Smooth muscle cell (in vitro differentiated cells): ENCODE results near the gene MACROD1. TPM values are rescaled to one million over a fixed set of nuclear protein-coding genes. Genes with fewer than 3 reads are reported as not detected.

Experiments
- DNase-seq: peaks from one replicate; lab custom pipeline; 2025; ENCODE audit not compliant: unreplicated experiment; lab: John Stamatoyannopoulos, UW
- H2AFZ ChIP-seq: fragments of 200-600 bp; sonication (generic); 2 replicates; pipeline ENCODE4 v1.6.0; 2016; ENCODE audit warnings: antibody characterized with exemption, low read depth, mild to moderate bottlenecking
- H3F3A ChIP-seq: fragments of 200-600 bp; sonication (generic); 2 replicates; pipeline ENCODE4 v1.6.0; 2017; ENCODE audit warnings: antibody characterized with exemption, low read depth
- H3K27ac ChIP-seq: fragments of 200-600 bp; sonication (generic); 2 replicates; pipeline ENCODE4 v1.5.1; 2016; ENCODE audit warnings: low read depth, mild to moderate bottlenecking
- H3K27me3 ChIP-seq: fragments of 200-600 bp; sonication (generic); 2 replicates; pipeline ENCODE4 v1.6.1; 2016; ENCODE audit warnings: low read depth, mild to moderate bottlenecking
- H3K36me3 ChIP-seq: fragments of 200-600 bp; sonication (generic); 2 replicates; pipeline ENCODE4 v1.5.1; 2016; ENCODE audit warnings: low read depth
- H3K4me1 ChIP-seq: fragments of 200-600 bp; sonication (generic); 2 replicates; pipeline ENCODE4 v1.5.1; 2016; ENCODE audit warnings: low read depth
- H3K4me2 ChIP-seq: fragments of 200-600 bp; sonication (generic); 2 replicates; pipeline ENCODE4 v1.6.0; 2016; ENCODE audit warnings: mild to moderate bottlenecking
- H3K4me3 ChIP-seq: fragments of 200-600 bp; sonication (generic); 2 replicates; pipeline ENCODE4 v1.5.1; 2016; ENCODE audit warnings: mild to moderate bottlenecking
- H3K79me2 ChIP-seq: fragments of 200-600 bp; sonication (generic); 2 replicates; pipeline ENCODE4 v1.6.0; 2016; ENCODE audit warnings: low read depth, mild to moderate bottlenecking
- H3K9ac ChIP-seq: fragments of 200-600 bp; sonication (generic); 2 replicates; pipeline ENCODE4 v1.6.0; 2016; ENCODE audit warnings: low read depth
- H3K9me3 ChIP-seq: fragments of 200-600 bp; sonication (generic); replicated peaks from 2 replicates; pipeline ENCODE4 v1.5.1; 2016; ENCODE audit warnings: low read depth
- H4K20me1 ChIP-seq: fragments of 200-600 bp; sonication (generic); 2 replicates; pipeline ENCODE4 v1.6.0; 2016; ENCODE audit warnings: low read depth
- WGBS: methylation state at CpG from one replicate; pipeline ENCODE4 v1.1.7; 2016; ENCODE audit warnings: low lambda C conversion rate; 5-methylcytosine and 5-hydroxymethylcytosine counted together
- polyA plus RNA-seq: library from polyadenylated mRNA; unstranded; fragments of >200 nt; fragmentation: Nextera tagmentation; extraction: Ambion mirVana; gene quantifications from 2 replicates; pipeline ENCODE4 v1.2.1, GENCODE V29; 2016
- total RNA-seq: library from RNA; depleted of rRNA; stranded (reverse); fragments of >200 nt; gene quantifications from 2 replicates; pipeline ENCODE4 v1.2.3, GENCODE V29; 2014
- TF ChIP-seq, protein P1 (sequence below): fragments of 200-600 bp; sonication (generic); IDR thresholded peaks from 2 replicates; pipeline ENCODE4 v1.5.1; 2017; ENCODE audit warnings: borderline replicate concordance, mild to moderate bottlenecking, antibody characterized with exemption; ENCODE audit not compliant: insufficient read depth, poor library complexity, severe bottlenecking

Gene MACROD1
- total and polyA plus RNA-seq, 2 experiments from 2014 or later: 9.2 to 32.6 TPM

DNA sequence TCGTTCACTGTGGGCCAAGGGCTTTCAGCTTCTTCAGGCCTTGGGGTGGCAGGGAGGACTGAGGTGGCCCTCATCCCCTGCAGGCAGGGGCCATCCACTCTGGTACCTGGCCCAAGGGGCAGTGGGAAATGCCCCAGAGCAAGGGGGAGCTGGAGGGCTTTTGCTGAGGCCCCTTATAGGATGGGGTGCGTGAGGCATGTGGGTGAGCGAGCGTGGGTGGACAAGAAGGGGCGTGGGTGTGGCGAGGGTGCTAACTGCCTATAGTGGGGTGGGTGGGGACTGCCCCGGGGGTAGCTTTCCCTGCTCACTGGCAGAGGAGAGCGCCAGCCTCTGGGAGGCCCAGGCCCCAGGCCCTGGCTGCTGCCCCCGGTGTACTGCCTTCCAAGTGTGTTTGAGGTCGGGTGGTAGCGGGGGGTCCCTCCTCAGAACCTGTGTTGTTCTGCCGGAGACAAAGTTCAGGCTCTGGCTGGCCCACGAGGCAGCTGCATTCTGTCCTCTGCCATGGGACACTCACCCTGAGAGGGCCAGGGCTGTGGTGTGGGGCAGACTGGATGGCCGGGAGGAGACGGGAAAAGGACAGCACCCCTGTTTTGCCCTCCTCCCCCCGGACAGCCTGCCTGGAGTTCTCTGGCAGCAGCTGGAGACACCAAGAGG is 126.8 kb downstream of the MACROD1 start:
- Histone ChIP-seq H2AFZ (no peak overlapping the region), H3K4me2 (no peak overlapping the region), H3K36me3 (no peaks in the 10 kb centered on the region), H3K27me3 (peaks cover 50% of the 10 kb centered on the region), H3K4me3 (no peak overlapping the region), H3K9me3 (no peaks in the 10 kb centered on the region), H3K79me2 (no peaks in the 10 kb centered on the region), H3F3A (no peaks in the 10 kb centered on the region), H3K27ac (no peak overlapping the region), H3K9ac (no peak overlapping the region), H3K4me1 (peaks cover 20% of the 10 kb centered on the region), H4K20me1 (peaks cover 53% of the 10 kb centered on the region)
- DNase-seq: no peak
- WGBS: 91% methylated on average over 8 of the region's 16 CpGs
- TF ChIP-seq, protein P1, sequence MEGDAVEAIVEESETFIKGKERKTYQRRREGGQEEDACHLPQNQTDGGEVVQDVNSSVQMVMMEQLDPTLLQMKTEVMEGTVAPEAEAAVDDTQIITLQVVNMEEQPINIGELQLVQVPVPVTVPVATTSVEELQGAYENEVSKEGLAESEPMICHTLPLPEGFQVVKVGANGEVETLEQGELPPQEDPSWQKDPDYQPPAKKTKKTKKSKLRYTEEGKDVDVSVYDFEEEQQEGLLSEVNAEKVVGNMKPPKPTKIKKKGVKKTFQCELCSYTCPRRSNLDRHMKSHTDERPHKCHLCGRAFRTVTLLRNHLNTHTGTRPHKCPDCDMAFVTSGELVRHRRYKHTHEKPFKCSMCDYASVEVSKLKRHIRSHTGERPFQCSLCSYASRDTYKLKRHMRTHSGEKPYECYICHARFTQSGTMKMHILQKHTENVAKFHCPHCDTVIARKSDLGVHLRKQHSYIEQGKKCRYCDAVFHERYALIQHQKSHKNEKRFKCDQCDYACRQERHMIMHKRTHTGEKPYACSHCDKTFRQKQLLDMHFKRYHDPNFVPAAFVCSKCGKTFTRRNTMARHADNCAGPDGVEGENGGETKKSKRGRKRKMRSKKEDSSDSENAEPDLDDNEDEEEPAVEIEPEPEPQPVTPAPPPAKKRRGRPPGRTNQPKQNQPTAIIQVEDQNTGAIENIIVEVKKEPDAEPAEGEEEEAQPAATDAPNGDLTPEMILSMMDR: no peak

DNA sequence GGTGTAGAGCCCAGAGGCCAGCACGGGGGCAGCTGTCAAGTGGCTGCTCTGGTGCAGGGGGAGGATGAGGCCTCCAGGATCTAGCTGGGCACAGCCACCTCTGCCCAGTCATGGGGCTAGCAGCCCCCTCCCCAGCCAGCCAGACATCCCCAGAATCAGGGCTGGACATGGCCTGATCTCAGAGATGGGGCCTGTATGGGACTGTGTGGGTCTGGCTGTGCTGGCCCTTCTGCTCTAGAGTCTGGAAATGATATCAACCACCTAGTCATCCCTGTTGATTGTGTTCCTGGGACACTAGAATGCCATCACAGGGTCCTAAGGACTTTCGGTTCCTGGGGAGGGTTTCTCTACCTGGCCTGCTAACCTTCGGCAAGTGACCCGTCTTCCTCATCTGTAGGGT is 127.4 kb downstream of the MACROD1 start:
- Histone ChIP-seq H4K20me1 (peaks cover 58% of the 10 kb centered on the region), H3F3A (no peaks in the 10 kb centered on the region), H3K27ac (no peak overlapping the region), H3K9me3 (no peaks in the 10 kb centered on the region), H3K27me3 (peaks cover 57% of the 10 kb centered on the region), H3K79me2 (no peaks in the 10 kb centered on the region), H3K36me3 (no peaks in the 10 kb centered on the region), H3K4me1 (peaks cover 20% of the 10 kb centered on the region), H2AFZ (no peak overlapping the region), H3K9ac (no peak overlapping the region), H3K4me3 (no peak overlapping the region), H3K4me2 (no peak overlapping the region)
- TF ChIP-seq, protein P1: no peak
- no peak for DNase-seq
- 96% methylated on average over 4 of the region's 4 CpGs for WGBS

DNA sequence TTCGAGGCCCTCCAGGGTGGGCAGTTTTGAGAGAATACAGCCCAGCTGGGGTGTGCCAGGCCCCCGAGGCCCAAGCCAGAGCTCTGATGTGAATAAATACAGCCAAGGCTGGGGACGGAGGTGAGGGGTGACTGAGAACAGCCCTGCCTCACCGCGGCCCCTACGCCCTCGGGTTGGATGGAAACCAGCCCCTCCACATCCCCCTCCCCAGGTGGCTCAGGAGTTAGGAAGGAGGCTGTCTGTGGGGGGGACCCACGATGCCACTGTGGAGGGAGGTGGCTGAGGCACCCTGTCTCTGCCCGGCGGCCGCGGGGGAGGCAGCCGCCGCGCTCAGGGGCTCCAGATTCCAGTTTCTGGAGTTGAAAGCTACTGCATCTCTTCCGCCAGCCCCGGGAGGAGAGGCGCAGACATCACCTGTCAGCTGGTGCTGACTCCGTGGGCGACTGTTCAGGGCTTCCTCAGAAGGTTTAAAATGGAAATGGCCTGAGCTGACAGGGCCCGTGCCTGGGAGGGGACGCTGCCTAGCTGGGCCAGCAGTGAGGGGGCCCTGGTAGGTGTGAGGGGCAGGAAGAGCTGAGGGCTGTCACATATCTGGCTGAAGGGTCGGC is 128.8 kb downstream of the MACROD1 start:
- TF ChIP-seq, protein P1: no peak
- H2AFZ ChIP-seq: no peak overlapping the region
- no peaks in the 10 kb centered on the region for H3K36me3 ChIP-seq
- H3K4me2 ChIP-seq: peak overlapping the region; percentile 97
- H3K9ac ChIP-seq: no peak overlapping the region
- WGBS: 37% methylated on average over 23 of the region's 23 CpGs
- H3K27me3 ChIP-seq: peaks cover 64% of the 10 kb centered on the region
- no peaks in the 10 kb centered on the region for H3K79me2 ChIP-seq
- H3K4me1 ChIP-seq: peaks cover 20% of the 10 kb centered on the region
- no peak overlapping the region for H3K27ac ChIP-seq
- no peak for DNase-seq
- H4K20me1 ChIP-seq: peaks cover 63% of the 10 kb centered on the region
- H3F3A ChIP-seq: no peaks in the 10 kb centered on the region
- H3K4me3 ChIP-seq: no peak overlapping the region
- H3K9me3 ChIP-seq: no peaks in the 10 kb centered on the region
